SK-N-MC (cell line): Measurements from ENCODE around the gene DEPDC1B.

Experiments
- EZH2 ChIP-seq: fragments of 200-600 bp; sonication (generic); IDR thresholded peaks from one replicate; pipeline ENCODE4 v1.6.1; 2017; ENCODE audit warnings: antibody characterized with exemption
- FOXP2 ChIP-seq: optimal IDR thresholded peaks from 2 replicates; pipeline ENCODE3; 2011; ENCODE audit warnings: mild to moderate bottlenecking, moderate library complexity; ENCODE audit not compliant: insufficient read depth; ENCODE audit errors: extremely low read length, control extremely low read depth
- POLR2AphosphoS5 ChIP-seq: IDR thresholded peaks from 2 replicates; pipeline ENCODE4 v1.6.1; 2012; ENCODE audit warnings: mild to moderate bottlenecking, low read depth, low read length, borderline replicate concordance

DNA sequence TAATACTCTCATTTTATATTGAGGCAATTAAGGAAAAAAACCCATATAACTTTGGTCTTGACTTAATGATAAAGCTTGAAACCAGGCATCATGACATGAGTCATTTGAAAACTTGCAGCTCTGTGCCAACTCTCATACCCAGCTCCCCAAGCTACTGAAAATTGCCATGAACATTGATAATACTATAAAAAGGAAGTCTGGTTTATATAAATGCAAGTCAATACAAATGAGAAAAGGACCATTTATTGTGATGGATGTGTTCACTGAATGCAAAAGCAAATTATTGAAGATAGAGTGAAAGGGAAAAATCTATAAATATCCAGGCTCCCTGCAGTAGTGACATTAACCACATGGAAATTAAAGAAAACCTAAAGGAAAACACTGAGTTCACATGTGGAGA, 116.3 kb downstream of the DEPDC1B start:
- TF ChIP-seq EZH2 (no peak), POLR2AphosphoS5 (no peak), FOXP2 (no peak)
